A549 treated with AZD2906 at 1 μM for 4 hours (cell line): ENCODE results near the gene CLDN11. TPM values are rescaled to one million over a fixed set of nuclear protein-coding genes. Genes with fewer than 3 reads are reported as not detected.

Experiments used
- total RNA-seq: library from RNA; stranded (reverse); fragments of 200-300 nt; extraction: Qiagen RNA extraction; gene quantifications from 5 replicates; pipeline ENCODE4 v1.2.3, GENCODE V29; 2022

Gene CLDN11
- 0.07 to 0.15 TPM (median 0.12 TPM) in 5 replicates for total RNA-seq

GRCh38 chr3:170418422-170419398, at the start of gene CLDN11:
Gene CLDN11, plus strand, starts transcription at chr3:170418868. Its CDS starts 199 bp downstream, at chr3:170419067.

Other genes with a start within 250 kb of the CLDN11 start
- gene PHC3, start 237.1 kb upstream of the CLDN11 start, total RNA-seq = 11.5 to 15.6 TPM (median 14.6 TPM) in 5 replicates
- 13.8 to 17.6 TPM (median 16.3 TPM) in 5 replicates for gene PRKCI, start 196.4 kb upstream of the CLDN11 start, total RNA-seq
- gene SKIL, start 61.2 kb upstream of the CLDN11 start, total RNA-seq = 18.8 to 38.2 TPM (median 23.6 TPM) in 5 replicates
- not detected in 5 replicates for gene SLC7A14, start 167.2 kb downstream of the CLDN11 start, total RNA-seq